Hair follicular keratinocyte (primary cell): ENCODE results near the gene SLFN12. TPM values are rescaled to one million over a fixed set of nuclear protein-coding genes. Genes with fewer than 3 reads are reported as not detected.

Experiments
- total RNA-seq: library from RNA; depleted of rRNA; stranded (reverse); fragments of >200 nt; gene quantifications from 2 replicates; pipeline ENCODE4 v1.2.3, GENCODE V29; 2015

SLFN12 gene
- 6.3 and 7.7 TPM in 2 replicates for total RNA-seq

GRCh38 chr17:35432176-35433074 lies at the start of gene SLFN12:
Gene SLFN12, minus strand, starts transcription at chr17:35432500. Its CDS starts 9,472 bp downstream, at chr17:35423028.

DNA sequence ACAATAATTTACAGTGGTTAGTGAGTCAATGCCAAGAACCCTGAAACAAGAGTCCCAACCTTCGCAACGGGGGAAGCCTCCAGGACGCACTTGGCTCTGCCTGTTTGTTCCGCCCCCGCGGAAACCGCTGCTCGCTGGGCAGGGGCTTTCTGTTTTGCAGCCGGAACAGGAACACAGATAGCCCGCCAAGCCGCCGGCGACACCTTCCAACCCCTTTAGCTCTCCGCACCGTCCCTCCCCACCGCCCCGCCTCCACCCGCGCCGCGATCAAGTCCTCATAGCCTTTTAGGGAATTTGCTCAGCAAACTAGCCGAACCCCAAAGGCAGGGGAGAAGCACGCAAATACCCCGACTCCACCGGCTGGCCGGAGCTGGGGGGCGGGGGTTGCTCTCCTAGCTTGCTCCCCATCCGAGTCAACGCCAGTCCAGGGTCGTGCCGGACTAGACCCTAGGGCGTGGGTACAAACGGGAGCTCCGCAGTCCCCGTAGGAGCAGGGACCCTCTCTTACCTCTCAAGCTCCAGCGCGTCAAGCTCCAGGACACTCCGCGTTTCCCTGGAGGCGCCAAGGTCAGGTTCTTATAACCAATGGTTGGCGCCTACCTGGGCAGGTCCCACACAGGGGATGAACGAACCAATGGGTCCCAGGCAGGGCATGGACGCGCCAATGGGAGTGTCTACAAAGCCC lies 16.1 kb upstream of the SLFN12 start, which contains the start of gene SLFN13:
TSS of gene SLFN13 (minus strand) at position 553 of the 685 bp plus-strand sequence. CDS start 3,086 bp downstream, outside the sequence.

GRCh38 chr17:35373534-35373983 lies 58.7 kb downstream of the SLFN12 start, which contains the start of gene SLFN11:
Gene SLFN11, minus strand, starts transcription at chr17:35373621. Its CDS starts 9,814 bp downstream, at chr17:35363807.

Other genes starting within 250 kb of the SLFN12 start
- gene SLC35G3, start 238.1 kb downstream of the SLFN12 start, total RNA-seq, result not detected in 2 replicates
- gene SLFN5, start 189.4 kb downstream of the SLFN12 start, total RNA-seq, result 30.3 and 53.1 TPM in 2 replicates
- 0.16 and 2.0 TPM in 2 replicates for gene SLFN11, start 58.9 kb downstream of the SLFN12 start, total RNA-seq
- gene SLFN13, start 16.3 kb upstream of the SLFN12 start, total RNA-seq, result 2.7 and 4.6 TPM in 2 replicates
- 0.08 TPM in 1 of 2 replicates, not detected in the other for gene SLFN12L, start 105.2 kb upstream of the SLFN12 start, total RNA-seq
- not detected in 2 replicates for gene SLFN14, start 128.3 kb upstream of the SLFN12 start, total RNA-seq
- 2.5 and 4.2 TPM in 2 replicates for gene PEX12, start 146.1 kb upstream of the SLFN12 start, total RNA-seq
- gene AP2B1, start 154.8 kb upstream of the SLFN12 start, total RNA-seq, result 83.3 and 116 TPM in 2 replicates